ENCODE results near the gene RSPH10B2. TPM values are rescaled to one million over a fixed set of nuclear protein-coding genes. Genes with fewer than 3 reads are reported as not detected.
"Not testable (repeated sequence)": the region's sequence is repeated elsewhere in the genome, so short reads cannot be mapped to it uniquely, and the experiment has no call there.

RSPH10B2 gene
- total RNA-seq = not detected
- long read RNA-seq = 0 reads

DNA sequence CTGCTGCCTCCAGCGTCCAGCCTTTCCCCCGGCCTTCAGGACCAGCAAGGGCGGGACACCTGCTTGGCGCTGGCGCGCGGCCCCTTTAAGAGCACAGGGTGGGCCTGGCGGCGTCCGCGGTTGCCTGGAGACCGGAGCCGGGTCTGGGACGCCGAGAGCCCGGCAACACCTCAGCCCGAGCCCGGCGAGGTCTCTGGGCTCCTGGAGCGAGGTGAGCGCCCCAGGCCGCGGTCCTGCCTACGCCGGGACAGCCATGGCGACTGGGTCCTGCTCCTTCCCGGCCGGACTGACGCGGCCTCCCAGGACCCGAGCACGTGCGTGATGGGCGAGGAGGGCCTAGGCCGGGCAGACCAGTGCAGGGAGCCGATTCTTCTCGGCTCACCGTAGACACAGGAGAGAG, at the start of gene RSPH10B2:
RSPH10B2 (plus strand) TSS at position 140 of the 400 bp plus-strand sequence. CDS start 3,575 bp downstream, outside the sequence.
- DNase-seq (peak; percentile 40), ATAC-seq (ENCODE audit: poor library complexity) (peak; percentile 71)
- intact Hi-C loops (cut with DNase I) = not testable (repeated sequence)

DNA sequence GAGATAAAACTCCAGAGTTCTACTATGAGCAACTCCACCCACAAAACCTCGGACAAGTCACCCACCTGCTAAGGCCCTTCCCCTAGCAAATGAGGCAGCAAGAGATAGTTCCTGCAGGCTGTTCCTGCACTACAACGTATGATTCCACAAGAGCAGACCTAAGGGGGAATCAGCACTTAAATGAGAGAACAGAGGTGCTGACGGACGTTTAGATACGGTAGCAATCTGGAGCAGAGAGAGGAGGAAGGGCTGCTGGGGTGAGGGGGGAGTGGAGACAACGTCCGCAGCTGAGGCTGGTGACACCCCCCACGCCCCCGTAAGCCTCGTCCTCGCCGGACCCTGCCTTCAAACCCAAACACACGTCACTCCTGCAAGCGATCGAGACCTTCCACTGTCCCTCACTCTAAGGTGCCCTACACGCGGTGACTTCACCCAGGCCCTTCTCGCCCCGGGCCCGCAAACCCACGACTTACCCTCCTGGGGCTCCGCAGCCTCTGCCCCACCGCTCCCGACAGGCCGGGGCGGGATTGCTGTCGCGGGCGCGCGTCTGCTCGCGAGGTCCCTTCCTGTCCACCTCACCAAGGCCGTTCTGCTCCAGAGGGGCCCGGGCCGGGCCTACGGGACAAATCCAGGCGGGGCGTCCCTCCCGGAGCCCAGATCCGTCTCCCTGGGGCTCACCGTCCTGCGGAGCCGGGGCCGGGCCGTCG, 47.8 kb upstream of the RSPH10B2 start:
- intact Hi-C loops (cut with DNase I) = no loop called here
- peak; percentile 43 for DNase-seq

DNA sequence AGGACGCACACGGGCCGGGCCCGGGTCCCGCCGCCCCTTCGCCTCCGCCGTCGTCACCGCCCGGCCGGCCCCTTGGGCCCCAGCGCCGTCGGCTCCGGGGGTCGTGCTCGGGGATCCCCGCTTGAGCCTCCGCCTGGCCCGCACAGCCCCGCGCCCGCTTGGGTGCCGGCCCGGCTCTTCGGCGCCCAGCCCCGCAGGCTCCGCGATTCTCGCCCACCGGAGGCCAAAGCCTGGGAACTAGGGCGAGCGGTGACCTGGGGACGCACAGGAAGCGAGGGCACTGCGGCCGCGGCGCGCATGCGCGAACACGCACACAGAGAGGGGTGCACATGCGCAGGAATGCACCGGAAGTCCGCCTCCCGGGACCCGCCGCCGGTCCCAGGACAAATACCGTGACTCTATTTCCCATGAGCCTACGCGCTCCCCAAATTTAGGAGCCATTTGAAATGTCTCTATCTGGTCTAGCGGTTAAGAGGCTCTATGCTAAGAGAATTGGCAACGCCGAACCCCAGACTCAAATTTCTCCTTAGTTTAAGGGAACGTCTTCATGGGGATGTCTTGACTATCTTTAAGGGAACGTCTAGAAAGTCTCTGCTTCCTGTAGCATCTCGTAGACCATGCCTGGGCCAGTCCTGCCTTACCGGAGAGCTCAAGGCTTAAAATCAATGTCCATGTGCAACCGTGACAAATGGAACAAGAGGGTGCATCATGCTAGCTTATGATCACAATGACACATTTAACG, 47.1 kb upstream of the RSPH10B2 start, which contains the start of gene ZNF12:
ZNF12 (minus strand) TSS at position 282 of the 742 bp plus-strand sequence. CDS start 1,774 bp downstream, outside the sequence.
- intact Hi-C loops (cut with DNase I) = no loop called here
- peak; percentile 99 for DNase-seq
- peak; percentile 100 for ATAC-seq (ENCODE audit: poor library complexity)

More for the DNA sequence above, 47.8 kb upstream of the RSPH10B2 start:
- peak; percentile 11 for ATAC-seq (ENCODE audit: poor library complexity)

DNA sequence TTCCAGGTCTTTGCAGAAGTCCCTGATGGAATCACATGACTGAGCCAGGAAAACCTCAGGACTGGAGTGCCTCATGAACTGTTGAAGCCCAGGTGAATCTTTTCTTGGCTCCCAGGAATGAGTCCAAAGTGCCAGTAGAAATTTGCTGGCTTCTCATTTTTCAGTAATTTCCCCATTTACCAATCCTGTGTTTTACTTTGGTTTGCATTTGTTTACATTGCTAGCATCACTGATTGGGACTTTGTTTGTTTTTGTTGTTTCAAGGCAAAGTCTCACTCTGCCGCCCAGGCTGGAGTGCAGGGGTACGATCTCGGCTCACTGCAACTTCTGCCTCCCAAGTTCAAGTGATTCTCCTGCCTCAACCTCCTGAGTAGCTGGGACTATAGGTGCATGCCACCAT, 45.6 kb upstream of the RSPH10B2 start:
- intact Hi-C loops (cut with DNase I) = no loop called here
- ATAC-seq (ENCODE audit: poor library complexity) (no peak), DNase-seq (no peak)

DNA sequence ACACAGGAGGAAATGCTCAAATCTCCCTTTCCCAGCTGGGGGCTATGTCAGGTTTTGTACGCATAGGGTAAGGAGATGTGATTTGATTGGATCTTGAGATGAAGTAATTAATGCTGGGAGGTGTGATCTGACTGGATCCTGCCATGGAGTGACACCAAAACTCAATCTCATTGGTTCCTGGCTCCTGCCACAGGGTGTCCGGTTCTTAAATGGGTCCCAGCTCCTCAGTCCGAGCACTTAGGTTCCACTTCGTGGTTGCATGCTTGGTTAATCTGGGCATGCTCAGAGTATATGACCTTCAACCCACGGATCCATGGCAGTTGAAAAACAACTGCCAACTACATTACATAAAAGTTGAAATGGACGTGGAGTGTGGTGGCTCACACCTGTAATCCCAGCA, 44.1 kb upstream of the RSPH10B2 start:
- ATAC-seq (ENCODE audit: poor library complexity) = no peak

DNA sequence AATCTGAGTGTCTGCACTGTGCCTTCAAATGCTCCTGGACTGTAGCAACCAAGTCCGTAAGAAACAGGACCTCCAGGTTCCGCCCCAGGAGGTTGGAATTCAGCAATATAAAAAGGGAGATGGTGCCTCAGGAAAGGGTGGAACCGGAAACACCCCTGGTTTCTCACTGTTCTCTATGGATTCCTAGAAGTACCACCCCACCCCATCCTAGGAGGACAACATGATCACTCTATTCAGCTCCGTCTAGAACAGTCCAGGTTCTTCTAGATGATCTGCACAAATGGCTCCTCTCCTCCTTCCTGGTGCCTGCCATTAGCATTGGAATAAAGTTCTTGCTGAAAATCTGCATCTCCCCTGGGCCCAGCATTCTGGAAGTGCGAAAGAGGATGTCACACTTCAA, 39.5 kb upstream of the RSPH10B2 start:
- no peak for DNase-seq
- no peak for ATAC-seq (ENCODE audit: poor library complexity)
- intact Hi-C loops (cut with DNase I) = no loop called here

More for the DNA sequence above, 44.1 kb upstream of the RSPH10B2 start:
- DNase-seq = no peak
- intact Hi-C loops (cut with DNase I) = no loop called here

DNA sequence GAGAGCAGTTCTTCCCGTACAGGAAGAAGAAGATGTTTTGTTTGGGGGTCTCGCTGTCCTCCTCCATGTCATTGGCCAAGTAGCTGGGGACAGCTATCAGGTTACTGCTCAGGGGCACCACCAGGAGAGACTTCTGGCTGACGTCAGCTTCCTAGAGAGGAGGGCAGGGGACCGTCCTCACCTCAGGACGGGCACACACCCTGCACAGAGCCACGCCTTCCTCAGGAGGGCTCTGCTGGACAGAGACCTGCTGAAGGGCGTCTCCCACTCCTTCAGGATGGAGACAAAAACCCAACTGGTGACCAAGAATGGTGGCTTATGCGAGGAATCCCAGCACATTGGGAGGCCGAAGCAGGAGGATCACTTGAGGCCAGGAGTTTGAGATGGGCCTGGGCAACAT, 38.0 kb upstream of the RSPH10B2 start:
- intact Hi-C loops (cut with DNase I); DNase-seq; ATAC-seq (ENCODE audit: poor library complexity): not testable (repeated sequence)

DNA sequence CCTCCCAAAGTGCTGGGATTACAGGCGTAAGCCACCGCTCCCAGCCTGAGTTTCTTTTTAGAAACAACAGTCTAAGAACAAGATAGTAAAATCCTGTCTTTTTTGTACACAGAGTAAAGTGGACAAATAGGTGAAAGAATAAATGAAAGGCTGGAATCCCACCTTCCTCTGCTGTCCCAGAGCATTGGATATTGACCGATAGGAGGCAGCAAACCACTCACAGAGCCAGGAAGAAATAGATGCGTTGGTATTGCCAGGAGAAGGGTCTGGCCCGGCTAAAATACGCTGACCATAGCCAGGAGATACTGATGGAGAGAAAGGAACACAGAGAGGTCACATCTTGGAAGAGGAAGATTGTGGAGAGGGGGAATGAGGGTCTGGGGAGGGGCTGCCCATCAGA, 35.8 kb upstream of the RSPH10B2 start:
- no peak for ATAC-seq (ENCODE audit: poor library complexity)
- DNase-seq = no peak
- intact Hi-C loops (cut with DNase I) = no loop called here

DNA sequence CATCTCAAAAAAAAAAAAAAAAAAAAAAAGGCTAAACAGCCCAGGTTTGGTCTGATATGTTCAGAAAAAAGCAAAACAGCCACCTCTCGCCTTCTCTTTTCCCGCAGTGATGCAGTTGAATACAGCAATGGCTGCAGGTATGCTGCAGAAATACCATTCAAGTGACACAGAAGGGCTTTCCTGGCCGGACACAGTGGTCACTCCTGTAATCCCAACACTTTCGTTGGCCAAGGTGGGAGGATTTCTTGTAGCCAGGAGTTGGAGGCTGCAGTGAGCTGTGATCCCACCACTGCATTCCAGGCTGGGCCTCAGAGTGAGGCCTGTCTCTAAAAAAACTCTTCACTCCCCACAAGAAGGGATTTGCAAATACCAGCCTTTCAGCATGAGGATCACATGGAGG, 29.6 kb upstream of the RSPH10B2 start:
- DNase-seq; ATAC-seq (ENCODE audit: poor library complexity); intact Hi-C loops (cut with DNase I): not testable (repeated sequence)

DNA sequence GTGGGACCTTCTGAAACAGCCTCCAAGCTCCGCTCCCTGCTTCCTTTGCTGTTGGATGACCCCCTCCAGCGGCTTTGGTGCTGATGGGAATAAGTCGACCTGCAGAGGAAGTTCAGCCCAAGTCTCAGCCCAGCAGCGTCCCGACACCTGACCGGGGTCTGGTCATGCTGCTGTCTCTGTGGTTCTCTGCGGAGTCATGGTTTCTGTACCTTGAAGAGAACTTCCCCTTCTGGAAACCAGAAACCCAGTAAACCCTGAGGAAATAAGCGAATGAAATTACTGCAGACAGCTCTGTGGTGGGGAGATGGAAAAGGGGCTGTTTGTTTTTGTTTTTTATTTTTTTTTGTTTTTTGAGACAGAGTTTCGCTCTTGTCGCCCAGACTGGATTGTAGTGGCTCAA, 28.9 kb upstream of the RSPH10B2 start:
- DNase-seq (no peak), ATAC-seq (ENCODE audit: poor library complexity) (no peak)

DNA sequence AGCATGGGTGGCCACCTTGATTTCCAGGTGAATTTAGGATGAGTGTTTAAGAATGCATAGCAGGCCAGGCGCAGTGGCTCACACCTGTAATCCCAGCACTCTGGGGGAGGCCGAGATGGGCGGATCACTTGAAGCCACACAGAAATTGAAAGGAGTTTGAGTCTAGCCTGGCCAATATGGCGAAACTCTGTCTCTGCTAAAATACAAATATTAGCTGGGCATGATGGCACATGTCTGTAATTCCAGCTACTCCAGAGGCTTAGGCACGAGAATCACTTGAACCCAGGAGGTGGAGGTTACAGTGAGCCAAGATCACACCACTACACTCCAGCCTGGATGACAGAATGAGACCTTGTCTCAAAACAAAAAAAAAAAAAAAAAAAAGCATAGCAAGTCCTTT, 27.6 kb upstream of the RSPH10B2 start:
- ATAC-seq (ENCODE audit: poor library complexity); DNase-seq; intact Hi-C loops (cut with DNase I): not testable (repeated sequence)

More for the DNA sequence above, 28.9 kb upstream of the RSPH10B2 start:
- intact Hi-C loops (cut with DNase I) = no loop called here

DNA sequence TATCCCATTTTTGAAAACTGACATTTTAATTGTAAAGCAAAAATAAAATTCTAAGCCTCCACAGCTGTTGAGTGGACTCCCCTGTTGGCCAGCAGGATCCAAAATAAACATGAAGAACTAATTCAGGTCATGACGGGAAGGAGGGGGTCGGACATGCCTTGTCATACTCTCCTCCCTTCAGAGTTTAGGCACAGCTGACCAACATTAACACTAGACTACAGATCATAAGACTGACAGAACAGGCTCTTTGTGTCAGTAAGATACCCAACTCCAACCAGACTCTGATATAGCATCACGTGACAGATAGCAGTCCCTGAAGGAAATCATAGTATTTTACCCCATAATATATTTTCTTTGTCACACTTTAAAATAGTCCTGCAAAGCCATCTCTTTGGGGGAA, 26.2 kb upstream of the RSPH10B2 start:
- DNase-seq (no peak), ATAC-seq (ENCODE audit: poor library complexity) (no peak)
- intact Hi-C loops (cut with DNase I) = no loop called here

DNA sequence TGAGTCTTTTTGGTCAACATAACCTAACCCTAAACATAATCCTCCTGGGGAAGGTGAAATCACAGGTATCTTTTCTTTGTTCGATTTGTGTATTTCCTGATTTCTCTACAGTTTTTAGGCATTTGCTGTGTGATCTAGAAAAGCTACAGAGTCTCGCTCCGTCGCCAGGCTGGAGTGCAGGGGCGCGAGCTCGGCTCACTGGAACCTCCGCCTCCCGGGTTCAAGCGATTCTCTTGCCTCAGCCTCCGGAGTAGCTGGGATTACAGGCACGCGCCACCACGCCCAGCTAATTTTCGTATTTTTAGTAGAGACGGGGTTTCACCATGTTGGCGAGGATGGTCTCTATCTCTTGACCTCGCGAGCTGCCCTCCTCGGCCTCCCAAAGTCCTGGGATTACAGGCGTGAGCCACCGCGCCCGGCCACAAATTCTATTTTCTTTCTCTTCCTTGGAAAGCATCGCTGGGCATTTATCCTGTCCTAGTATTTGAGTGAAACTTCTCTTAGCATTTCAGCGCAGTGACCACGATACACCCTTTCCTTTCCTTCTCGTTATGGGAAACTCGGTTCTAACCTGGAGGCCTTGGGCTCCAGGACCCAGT, 24.9 kb upstream of the RSPH10B2 start:
- DNase-seq; intact Hi-C loops (cut with DNase I); ATAC-seq (ENCODE audit: poor library complexity): not testable (repeated sequence)

DNA sequence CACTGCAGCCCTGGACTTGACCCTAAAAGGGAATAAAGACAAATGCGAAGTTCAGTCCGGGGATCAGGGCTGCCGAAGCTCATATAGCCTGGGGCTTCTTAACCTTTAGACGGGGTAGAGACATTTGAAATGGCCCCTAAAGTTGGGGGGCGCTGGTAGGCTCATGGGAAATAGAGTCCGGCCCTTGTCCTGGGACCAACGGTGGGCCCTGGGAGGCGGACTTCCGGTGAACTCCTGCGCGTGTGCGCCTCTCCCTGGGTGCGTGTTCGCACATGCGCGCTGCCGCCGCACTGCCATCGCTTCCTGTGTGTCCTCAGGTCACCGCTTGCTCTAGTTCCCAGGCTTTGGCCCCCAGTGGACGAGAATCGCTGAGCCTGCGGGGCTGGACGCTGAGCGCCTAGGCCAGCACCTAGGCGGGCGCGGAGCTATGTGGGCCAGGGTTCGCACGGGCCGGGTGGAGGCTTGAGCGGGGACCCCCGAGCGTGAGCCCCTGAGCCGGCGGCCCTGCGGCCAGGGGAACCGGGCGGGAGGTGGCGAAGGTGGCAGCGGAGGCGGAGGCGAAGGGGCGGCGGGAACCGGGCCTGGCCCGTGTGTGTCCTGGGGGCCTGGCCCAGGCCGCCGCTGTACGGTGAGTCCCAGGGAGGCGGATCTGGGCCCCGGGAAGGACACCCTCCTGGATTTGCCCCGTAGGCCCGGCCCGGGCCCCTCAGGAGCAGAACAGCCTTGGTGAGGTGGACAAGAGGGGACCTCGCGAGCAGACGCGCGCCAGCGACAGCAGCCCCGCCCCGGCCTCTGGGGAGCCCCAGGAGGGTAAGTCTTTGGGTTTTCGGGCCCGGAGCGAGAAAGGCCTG, 24.2 kb upstream of the RSPH10B2 start:
- peak; percentile 97 for DNase-seq
- intact Hi-C loops (cut with DNase I) = no loop called here
- ATAC-seq (ENCODE audit: poor library complexity) = peak; percentile 100

DNA sequence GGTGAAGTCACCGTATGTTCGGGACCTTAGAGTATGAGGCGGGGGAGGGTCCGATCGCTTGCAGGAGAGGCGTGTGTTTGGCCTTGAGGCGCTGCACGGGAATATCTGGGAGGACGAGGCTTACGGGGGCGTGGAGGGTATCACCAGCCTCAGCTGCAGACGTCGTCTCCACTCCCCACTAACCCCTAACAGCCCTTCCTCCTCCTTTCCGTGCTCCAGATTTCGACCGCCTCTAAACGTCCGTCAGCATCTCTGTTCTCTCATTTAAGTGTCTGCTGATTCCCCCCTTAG, 23.6 kb upstream of the RSPH10B2 start:
- intact Hi-C loops (cut with DNase I) = no loop called here
- peak; percentile 25 for ATAC-seq (ENCODE audit: poor library complexity)
- DNase-seq = no peak

DNA sequence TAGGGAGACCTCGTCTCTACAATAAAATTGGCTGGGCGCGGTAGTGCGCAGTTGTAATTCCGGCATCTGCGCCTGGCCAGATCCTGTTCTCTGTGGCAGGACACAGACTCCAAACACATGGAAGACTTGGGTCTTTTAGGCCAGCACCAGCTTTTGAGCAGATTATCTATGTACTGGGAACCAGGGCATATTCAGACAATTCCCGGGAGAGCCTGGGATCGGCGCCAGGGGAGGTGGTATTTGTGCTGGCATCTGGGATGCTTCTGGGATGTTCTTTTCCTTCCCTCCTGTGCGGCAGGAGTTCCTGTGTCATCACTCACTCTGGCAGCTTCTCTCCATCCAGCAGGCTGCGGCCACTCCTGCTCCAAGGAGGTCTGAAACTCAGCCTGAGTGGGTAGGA, 15.5 kb upstream of the RSPH10B2 start:
- intact Hi-C loops (cut with DNase I); DNase-seq; ATAC-seq (ENCODE audit: poor library complexity): not testable (repeated sequence)

DNA sequence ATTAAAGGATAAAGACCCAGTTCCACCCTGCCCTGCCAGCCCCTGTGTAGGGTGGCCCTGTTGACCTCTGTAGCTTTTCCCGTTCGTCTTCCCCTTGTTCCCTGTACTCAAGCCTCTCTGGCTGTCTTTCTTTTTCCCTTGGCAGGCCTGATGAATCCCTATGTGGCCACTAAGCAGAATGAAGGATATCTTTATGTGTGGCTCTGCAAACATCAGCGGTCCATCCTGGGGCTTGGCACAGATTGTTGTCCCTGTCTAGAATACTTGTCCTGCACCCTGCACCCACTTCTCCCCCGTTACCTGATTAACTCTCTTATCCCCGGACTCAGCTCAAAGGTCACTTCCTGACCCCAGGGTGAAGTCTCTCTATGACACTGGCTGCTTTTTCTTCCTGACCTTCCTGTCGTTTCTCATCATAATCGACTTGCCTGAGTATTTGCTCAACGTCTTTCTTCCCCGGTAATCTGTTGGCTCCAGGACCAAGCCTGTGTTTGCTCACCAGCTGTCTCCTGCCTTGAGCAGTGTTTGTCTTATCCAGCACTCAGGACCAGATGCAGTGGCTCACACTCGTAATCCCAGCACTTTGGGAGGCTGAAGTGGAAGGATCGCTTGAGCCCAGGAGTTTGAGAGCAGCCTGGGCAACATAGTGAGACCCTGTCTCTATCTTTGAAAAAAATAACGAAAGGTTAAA, 9.3 kb upstream of the RSPH10B2 start:
- intact Hi-C loops (cut with DNase I); ATAC-seq (ENCODE audit: poor library complexity): not testable (repeated sequence)

DNA sequence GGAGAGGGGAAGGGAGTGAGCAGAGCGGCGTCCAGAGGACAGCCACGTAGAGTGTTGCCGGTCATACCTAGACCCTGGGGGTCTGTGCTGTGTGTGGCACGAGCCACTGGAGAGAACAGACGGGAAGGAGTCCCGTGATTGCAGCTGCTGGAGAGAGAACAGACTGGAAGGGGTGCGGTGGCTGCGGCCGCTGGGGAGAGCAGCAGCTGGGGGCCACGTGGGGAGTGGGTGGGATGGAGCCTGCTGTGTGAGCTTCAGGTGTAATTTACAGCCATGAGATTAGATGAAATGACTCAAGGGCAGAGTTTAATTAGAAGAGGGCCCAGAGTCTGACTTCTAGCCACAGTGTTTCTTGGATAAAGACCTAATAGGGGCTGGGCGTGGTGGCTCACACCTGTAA, 4.6 kb upstream of the RSPH10B2 start:
- intact Hi-C loops (cut with DNase I); DNase-seq; ATAC-seq (ENCODE audit: poor library complexity): not testable (repeated sequence)

More for the DNA sequence above, 9.3 kb upstream of the RSPH10B2 start:
- not testable (repeated sequence) for DNase-seq
